ENCODE measurements around the gene MND1. TPM values are rescaled to one million over a fixed set of nuclear protein-coding genes. Genes with fewer than 3 reads are reported as not detected.
"Not testable (repeated sequence)": the region's sequence is repeated elsewhere in the genome, so short reads cannot be mapped to it uniquely, and the experiment has no call there.

Gene MND1
- total RNA-seq, 1 donor from 2014 or later: 30.0 TPM

GRCh38 chr4:153452658-153453378, 108.3 kb downstream of the MND1 start:
- no peak for DNase-seq (ENCODE audit: low read depth)
- no peak overlapping the region for H3K4me3 ChIP-seq (ENCODE audit: low read depth, low read length)
- TF ChIP-seq CTCF (conservative IDR thresholded peaks at IDR 0.05; ENCODE audit: low read depth, low read length): no peak

- H3K4me3 ChIP-seq (ENCODE audit: low read depth, low read length): no peak overlapping the region
- no peak for DNase-seq (ENCODE audit: low read depth)
- no peak for TF ChIP-seq CTCF (conservative IDR thresholded peaks at IDR 0.05; ENCODE audit: low read depth, low read length)
These were observed 108.9 kb downstream of the MND1 start for GRCh38 chr4:153453402-153453801.

GRCh38 chr4:153458969-153459368, 114.5 kb downstream of the MND1 start:
- H3K4me3 ChIP-seq (ENCODE audit: low read depth, low read length): no peak overlapping the region
- DNase-seq (ENCODE audit: low read depth): no peak
- no peak for TF ChIP-seq CTCF (conservative IDR thresholded peaks at IDR 0.05; ENCODE audit: low read depth, low read length)

- DNase-seq (ENCODE audit: low read depth); H3K4me3 ChIP-seq (ENCODE audit: low read depth, low read length): not testable (repeated sequence)
These were observed 117.1 kb downstream of the MND1 start for GRCh38 chr4:153461549-153461948.

GRCh38 chr4:153464068-153464467, 119.6 kb downstream of the MND1 start:
- H3K4me3 ChIP-seq (ENCODE audit: low read depth, low read length): no peak overlapping the region
- TF ChIP-seq CTCF (conservative IDR thresholded peaks at IDR 0.05; ENCODE audit: low read depth, low read length): no peak
- DNase-seq (ENCODE audit: low read depth): peak; percentile 61

Other genes starting within 250 kb of the MND1 start
- 38.2 and 40.8 TPM in 2 replicates for gene TRIM2, start 140.2 kb upstream of the MND1 start, total RNA-seq
- 4.5 and 8.0 TPM in 2 replicates for gene TMEM131L, start 121.7 kb downstream of the MND1 start, total RNA-seq

Measured in epithelial cell of proximal tubule (primary cell).